Body of pancreas (tissue), 4 donors: Measurements from ENCODE around the gene ALKBH2. TPM values are rescaled to one million over a fixed set of nuclear protein-coding genes. Genes with fewer than 3 reads are reported as not detected.
A peak's percentile ranks its signal among the peaks of the same experiment; 100 is the strongest.

Source experiments
- ATAC-seq: fragments of 150-250 bp; one replicate; pipeline ENCODE4 v1.9.1; 2016
- DNase-seq, 4 donors: peaks; one replicate each; pipeline ENCODE4 v3.0.0-alpha.2; 2019
- H3K27ac ChIP-seq, 4 donors: fragments of 200-600 bp; sonication (generic); 1 replicate in 3 of 4; 2 replicates in 1 of 4; pipeline versions ENCODE4 v1.5.1 to v1.6.1; 2016 to 2019; ENCODE audit warnings: mild to moderate bottlenecking in 1 of 4, mixed read lengths in 1 of 4, moderate library complexity in 1 of 4
- H3K27me3 ChIP-seq, 2 donors: fragments of 200-600 bp; sonication (generic); one replicate each; pipeline ENCODE4 v1.6.0; 2016; ENCODE audit warnings: mild to moderate bottlenecking in 1 of 2
- H3K36me3 ChIP-seq, 2 donors: fragments of 200-600 bp; sonication (generic); replicated peaks in 1 of 2; 2 replicates each; pipeline ENCODE4 v1.5.1; 2016; ENCODE audit warnings: low read depth in 2 of 2; ENCODE audit not compliant: insufficient read depth in 1 of 2
- H3K4me1 ChIP-seq: fragments of 200-600 bp; sonication (generic); one replicate; pipeline ENCODE4 v1.6.0; 2016
- H3K4me3 ChIP-seq, 2 donors: fragments of 200-600 bp; sonication (generic); 1 replicate in 1 of 2; 2 replicates in 1 of 2; pipeline ENCODE4 v1.5.1; 2016 to 2019
- H3K9me3 ChIP-seq, 3 donors: fragments of 200-600 bp; sonication (generic); 1 replicate in 2 of 3; 2 replicates in 1 of 3; pipeline ENCODE4 v1.5.1; 2016
- POLR2A ChIP-seq, 3 donors: fragments of 450-650 bp; IDR thresholded peaks; one replicate each; pipeline ENCODE4 v1.6.1; 2016; ENCODE audit warnings: antibody characterized with exemption in 3 of 3, mild to moderate bottlenecking in 2 of 3
- WGBS, 2 donors: methylation state at CpG; one replicate each; pipeline ENCODE4 v1.1.5; 2017; 5-methylcytosine and 5-hydroxymethylcytosine counted together
- intact Hi-C: fragments of 100-400 bp; cut with DNase I; formaldehyde crosslinking; loops from one replicate; pipeline ENCODE4 v1.15.1; 2023
- total RNA-seq, 2 donors: library from RNA; depleted of rRNA; stranded (reverse); fragments of >200 nt; gene quantifications; one replicate each; pipeline ENCODE4 v1.1.0, GENCODE V29; 2016
- TF ChIP-seq, protein P1 (sequence below), 7 experiments: fragments of 450-650 bp in 4 of 7; fragments of 200-600 bp in 3 of 7; sonication (generic) in 3 of 7; IDR thresholded peaks; one replicate each; pipeline ENCODE4 v1.5.1; 2016 to 2019; ENCODE audit warnings: antibody characterized with exemption in 7 of 7

The ALKBH2 gene
- total RNA-seq, 2 donors from 2014 or later: 7.3 to 16.1 TPM

DNA sequence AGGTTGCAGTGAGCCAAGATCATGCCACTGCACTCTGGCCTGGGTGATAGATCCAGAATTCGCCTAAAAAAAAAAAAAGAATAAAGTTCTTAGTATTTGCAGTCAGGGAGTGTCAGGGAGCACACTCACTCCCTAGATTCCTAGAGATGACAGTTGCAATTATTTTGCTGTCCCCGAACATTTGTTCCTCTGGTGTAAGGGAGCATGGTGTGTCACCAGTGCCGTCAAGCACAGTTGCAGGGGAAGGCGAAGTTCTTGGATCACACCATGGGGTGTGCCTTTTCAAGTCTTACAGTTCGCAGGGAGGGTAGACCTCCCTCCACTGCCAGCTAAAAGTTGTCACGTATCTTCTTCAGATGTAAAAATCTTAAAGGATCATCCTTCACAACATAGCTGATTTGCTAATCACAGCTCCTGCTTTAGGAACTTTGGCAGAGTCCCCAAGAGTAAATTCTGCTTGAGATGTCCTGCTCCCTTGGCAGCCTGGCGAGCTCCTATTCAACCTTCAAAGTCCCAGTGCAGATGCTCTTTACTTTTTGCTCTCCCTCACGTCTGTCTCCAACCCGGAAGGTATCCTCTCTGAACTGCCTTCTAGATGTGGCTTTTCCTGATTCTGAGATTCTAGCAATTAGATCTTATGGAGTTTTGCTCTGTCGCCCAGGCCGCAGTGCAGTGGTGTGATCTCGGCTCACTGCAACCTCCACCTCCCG, 34.4 kb upstream of the ALKBH2 start:
- Histone ChIP-seq H3K9me3 (no peaks in the 10 kb centered on the region), H3K4me1 (peaks cover 24% of the 10 kb centered on the region), H3K36me3 (no peaks in the 10 kb centered on the region), H3K4me3 (no peak overlapping the region), H3K27ac (no peak overlapping the region), H3K27me3 (no peaks in the 10 kb centered on the region)
- ATAC-seq (no peak), DNase-seq (no peak)
- WGBS, 2 donors: 86 to 96% methylated on average over 12 to 13 of the region's 13 CpGs
- TF ChIP-seq, protein P1, sequence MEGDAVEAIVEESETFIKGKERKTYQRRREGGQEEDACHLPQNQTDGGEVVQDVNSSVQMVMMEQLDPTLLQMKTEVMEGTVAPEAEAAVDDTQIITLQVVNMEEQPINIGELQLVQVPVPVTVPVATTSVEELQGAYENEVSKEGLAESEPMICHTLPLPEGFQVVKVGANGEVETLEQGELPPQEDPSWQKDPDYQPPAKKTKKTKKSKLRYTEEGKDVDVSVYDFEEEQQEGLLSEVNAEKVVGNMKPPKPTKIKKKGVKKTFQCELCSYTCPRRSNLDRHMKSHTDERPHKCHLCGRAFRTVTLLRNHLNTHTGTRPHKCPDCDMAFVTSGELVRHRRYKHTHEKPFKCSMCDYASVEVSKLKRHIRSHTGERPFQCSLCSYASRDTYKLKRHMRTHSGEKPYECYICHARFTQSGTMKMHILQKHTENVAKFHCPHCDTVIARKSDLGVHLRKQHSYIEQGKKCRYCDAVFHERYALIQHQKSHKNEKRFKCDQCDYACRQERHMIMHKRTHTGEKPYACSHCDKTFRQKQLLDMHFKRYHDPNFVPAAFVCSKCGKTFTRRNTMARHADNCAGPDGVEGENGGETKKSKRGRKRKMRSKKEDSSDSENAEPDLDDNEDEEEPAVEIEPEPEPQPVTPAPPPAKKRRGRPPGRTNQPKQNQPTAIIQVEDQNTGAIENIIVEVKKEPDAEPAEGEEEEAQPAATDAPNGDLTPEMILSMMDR (IDR thresholded peaks at IDR 0.05): no peak
- no peak for TF ChIP-seq POLR2A (IDR thresholded peaks at IDR 0.05)
- intact Hi-C loops: no loop called here

GRCh38 chr12:109126784-109127183, 33.5 kb upstream of the ALKBH2 start:
- ATAC-seq: no peak
- WGBS, 2 donors: 61 to 63% methylated on average over 3 of the region's 3 CpGs
- Histone ChIP-seq H3K9me3 (no peaks in the 10 kb centered on the region), H3K4me1 (peaks cover 16% of the 10 kb centered on the region), H3K4me3 (no peak overlapping the region), H3K27me3 (no peaks in the 10 kb centered on the region), H3K36me3 (no peaks in the 10 kb centered on the region), H3K27ac (no peak overlapping the region)
- TF ChIP-seq, protein P1 (IDR thresholded peaks at IDR 0.05): no peak
- TF ChIP-seq POLR2A (IDR thresholded peaks at IDR 0.05): no peak
- intact Hi-C loops: no loop called here
- DNase-seq: no peak

DNA sequence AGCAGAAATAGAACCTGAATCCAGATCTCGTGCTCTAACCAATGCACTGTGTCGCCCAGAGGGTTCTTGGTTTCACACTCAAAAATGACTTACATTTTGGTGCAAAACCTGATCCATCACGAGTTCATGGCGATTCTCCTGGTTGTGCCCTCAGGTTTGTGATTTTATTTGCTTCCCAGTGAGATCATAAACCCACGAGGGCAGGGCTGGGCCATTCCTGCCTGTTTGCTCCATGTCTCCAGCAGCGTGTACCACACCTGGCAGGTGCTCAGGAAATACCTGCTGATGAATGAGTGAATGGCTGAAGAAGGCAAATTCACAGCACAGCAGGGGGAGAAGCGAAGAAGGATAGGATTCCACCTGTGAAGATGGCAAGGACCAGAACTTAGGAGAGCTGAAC, 32.5 kb upstream of the ALKBH2 start:
- DNase-seq (peak in 1 of 4 donors; percentile 20), ATAC-seq (no peak)
- WGBS, 2 donors: 65 to 72% methylated on average over 7 of the region's 7 CpGs
- Histone ChIP-seq H3K9me3 (no peaks in the 10 kb centered on the region), H3K27ac (peak overlapping the region in 2 of 4 donors; percentile 2 to 9), H3K27me3 (no peaks in the 10 kb centered on the region), H3K36me3 (no peaks in the 10 kb centered on the region), H3K4me3 (no peak overlapping the region), H3K4me1 (peaks cover 7% of the 10 kb centered on the region)
- TF ChIP-seq POLR2A (IDR thresholded peaks at IDR 0.05): no peak
- TF ChIP-seq, protein P1 (IDR thresholded peaks at IDR 0.05): no peak
- intact Hi-C loops: no loop called here

GRCh38 chr12:109124878-109125648, 31.8 kb upstream of the ALKBH2 start:
- no peak overlapping the region for H3K4me3 ChIP-seq
- H3K27ac ChIP-seq: peak overlapping the region in 1 of 4 donors; percentile 9
- ATAC-seq: no peak

More at GRCh38 chr12:109124878-109125648, 31.8 kb upstream of the ALKBH2 start:
- Histone ChIP-seq H3K36me3 (no peaks in the 10 kb centered on the region), H3K9me3 (no peaks in the 10 kb centered on the region), H3K4me1 (peaks cover 8% of the 10 kb centered on the region), H3K27me3 (no peaks in the 10 kb centered on the region)
- TF ChIP-seq POLR2A (IDR thresholded peaks at IDR 0.05): no peak
- TF ChIP-seq, protein P1 (IDR thresholded peaks at IDR 0.05): no peak
- WGBS, 2 donors: 78 to 84% methylated on average over 12 of the region's 12 CpGs
- intact Hi-C loops: no loop called here
- no peak for DNase-seq
